ENCODE measurements around the gene MOB3C. TPM values are rescaled to one million over a fixed set of nuclear protein-coding genes. Genes with fewer than 3 reads are reported as not detected.

The MOB3C gene
- total RNA-seq, 6 experiments from 2014 or later = 2.6 to 6.3 (median 5.7) TPM

DNA sequence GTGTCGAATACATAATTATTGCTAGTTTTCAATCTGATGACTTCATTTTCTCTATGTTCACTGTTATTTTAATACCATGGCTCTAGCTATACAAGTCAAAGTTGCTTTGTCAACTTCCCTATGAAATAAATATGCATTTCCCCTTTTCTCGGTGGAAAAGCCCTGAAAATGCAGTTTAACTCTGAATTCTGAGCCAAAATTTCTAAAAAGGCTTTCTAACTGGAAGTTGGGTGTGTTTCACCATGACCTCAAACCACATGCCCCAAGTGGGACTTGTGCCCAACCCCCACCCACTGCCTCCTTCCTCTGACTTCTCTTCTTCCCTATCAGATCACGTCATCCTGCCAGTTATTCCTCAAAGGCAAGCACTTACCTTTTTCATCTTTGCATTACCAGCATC is 21.5 kb downstream of the MOB3C start:
- Histone ChIP-seq H3K9me3 (no peaks in the 10 kb centered on the region), H3K27me3 (no peaks in the 10 kb centered on the region), H3K27ac (peak overlapping the region in 1 of 3 donors; percentile 29), H3K4me3 (no peak overlapping the region), H3K36me3 (peaks cover 0 to 39% (median 17%) of the 10 kb centered on the region in 4 donors), H3K4me1 (no peaks in the 10 kb centered on the region)
- DNase-seq (peak in 2 of 3 donors; percentile 57 to 66), ATAC-seq (peak; percentile 45 to 65 (median 54))
- 45% methylated on average over 3 of the region's 3 CpGs for WGBS (ENCODE audit: insufficient coverage, low coverage, low lambda C conversion rate, missing lambda C conversion rate)
- intact Hi-C loops (cut with DNase I) = no loop called here
- TF ChIP-seq, protein P1, sequence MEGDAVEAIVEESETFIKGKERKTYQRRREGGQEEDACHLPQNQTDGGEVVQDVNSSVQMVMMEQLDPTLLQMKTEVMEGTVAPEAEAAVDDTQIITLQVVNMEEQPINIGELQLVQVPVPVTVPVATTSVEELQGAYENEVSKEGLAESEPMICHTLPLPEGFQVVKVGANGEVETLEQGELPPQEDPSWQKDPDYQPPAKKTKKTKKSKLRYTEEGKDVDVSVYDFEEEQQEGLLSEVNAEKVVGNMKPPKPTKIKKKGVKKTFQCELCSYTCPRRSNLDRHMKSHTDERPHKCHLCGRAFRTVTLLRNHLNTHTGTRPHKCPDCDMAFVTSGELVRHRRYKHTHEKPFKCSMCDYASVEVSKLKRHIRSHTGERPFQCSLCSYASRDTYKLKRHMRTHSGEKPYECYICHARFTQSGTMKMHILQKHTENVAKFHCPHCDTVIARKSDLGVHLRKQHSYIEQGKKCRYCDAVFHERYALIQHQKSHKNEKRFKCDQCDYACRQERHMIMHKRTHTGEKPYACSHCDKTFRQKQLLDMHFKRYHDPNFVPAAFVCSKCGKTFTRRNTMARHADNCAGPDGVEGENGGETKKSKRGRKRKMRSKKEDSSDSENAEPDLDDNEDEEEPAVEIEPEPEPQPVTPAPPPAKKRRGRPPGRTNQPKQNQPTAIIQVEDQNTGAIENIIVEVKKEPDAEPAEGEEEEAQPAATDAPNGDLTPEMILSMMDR (IDR thresholded peaks at IDR 0.05) = no peak
- TF ChIP-seq POLR2A (IDR thresholded peaks at IDR 0.05) = no peak

- H3K27me3 ChIP-seq = no peaks in the 10 kb centered on the region
- TF ChIP-seq, protein P1 (IDR thresholded peaks at IDR 0.05) = no peak
- TF ChIP-seq POLR2A (IDR thresholded peaks at IDR 0.05) = no peak
- peaks cover 0 to 50% (median 17%) of the 10 kb centered on the region in 4 donors for H3K36me3 ChIP-seq
- peak in 2 of 4 donors; percentile 28 to 59 for ATAC-seq
- H3K9me3 ChIP-seq = no peaks in the 10 kb centered on the region
- no peaks in the 10 kb centered on the region for H3K4me1 ChIP-seq
- no peak overlapping the region for H3K4me3 ChIP-seq
- 76% methylated on average over 5 of the region's 5 CpGs for WGBS (ENCODE audit: insufficient coverage, low coverage, low lambda C conversion rate, missing lambda C conversion rate)
- DNase-seq = no peak
- intact Hi-C loops (cut with DNase I) = no loop called here
- peak overlapping the region in 1 of 3 donors; percentile 56 for H3K27ac ChIP-seq
These were observed 22.5 kb downstream of the MOB3C start for GRCh38 chr1:46594063-46594462.

GRCh38 chr1:46592823-46593222 is 23.8 kb downstream of the MOB3C start:
- peaks cover 0 to 54% (median 17%) of the 10 kb centered on the region in 4 donors for H3K36me3 ChIP-seq
- no peaks in the 10 kb centered on the region for H3K4me1 ChIP-seq
- no peak for TF ChIP-seq POLR2A (IDR thresholded peaks at IDR 0.05)
- TF ChIP-seq, protein P1 (IDR thresholded peaks at IDR 0.05) = no peak
- H3K4me3 ChIP-seq = no peak overlapping the region
- ATAC-seq (no peak), DNase-seq (no peak)
- intact Hi-C loops (cut with DNase I) = no loop called here
- 73% methylated on average over 4 of the region's 4 CpGs for WGBS (ENCODE audit: insufficient coverage, low coverage, low lambda C conversion rate, missing lambda C conversion rate)
- H3K27ac ChIP-seq = no peak overlapping the region
- H3K9me3 ChIP-seq = no peaks in the 10 kb centered on the region
- H3K27me3 ChIP-seq = no peaks in the 10 kb centered on the region

GRCh38 chr1:46589529-46589928 is 27.1 kb downstream of the MOB3C start:
- DNase-seq (no peak), ATAC-seq (no peak)
- intact Hi-C loops (cut with DNase I) = no loop called here
- H3K9me3 ChIP-seq = no peaks in the 10 kb centered on the region
- no peaks in the 10 kb centered on the region for H3K27me3 ChIP-seq
- H3K27ac ChIP-seq = no peak overlapping the region
- no peak overlapping the region for H3K4me3 ChIP-seq
- no peaks in the 10 kb centered on the region for H3K4me1 ChIP-seq
- H3K36me3 ChIP-seq = peaks cover 0 to 54% (median 17%) of the 10 kb centered on the region in 4 donors
- 100% methylated on average over 2 of the region's 3 CpGs for WGBS (ENCODE audit: insufficient coverage, low coverage, low lambda C conversion rate, missing lambda C conversion rate)
- TF ChIP-seq POLR2A (IDR thresholded peaks at IDR 0.05) = no peak

- H3K4me3 ChIP-seq = no peak overlapping the region
- no peak overlapping the region for H3K27ac ChIP-seq
- peaks cover 0 to 56% (median 11%) of the 10 kb centered on the region in 4 donors for H3K36me3 ChIP-seq
- peak; percentile 60 to 83 (median 74) for ATAC-seq
- no peaks in the 10 kb centered on the region for H3K4me1 ChIP-seq
- intact Hi-C loops (cut with DNase I) = no loop called here
- no peaks in the 10 kb centered on the region for H3K27me3 ChIP-seq
- DNase-seq = peak in 2 of 3 donors; percentile 54 to 69
- no peaks in the 10 kb centered on the region for H3K9me3 ChIP-seq
- WGBS (ENCODE audit: insufficient coverage, low coverage, low lambda C conversion rate, missing lambda C conversion rate) = 73% methylated on average over 6 of the region's 7 CpGs
- TF ChIP-seq POLR2A (IDR thresholded peaks at IDR 0.05) = no peak
- TF ChIP-seq, protein P1 (IDR thresholded peaks at IDR 0.05) = no peak
These were observed 29.5 kb downstream of the MOB3C start for GRCh38 chr1:46587069-46587468.
